Ishikawa (cell line): Measurements from ENCODE around the gene TXNL1.

Experiments used
- CEBPB ChIP-seq: IDR thresholded peaks from 2 replicates; pipeline ENCODE4 v1.6.1; 2012
- CREB1 ChIP-seq: IDR thresholded peaks from 2 replicates; pipeline ENCODE4 v1.6.1; 2012; ENCODE audit warnings: low read depth
- EGR1 ChIP-seq: IDR thresholded peaks from 2 replicates; pipeline ENCODE4 v1.6.1; 2012
- EP300 ChIP-seq: IDR thresholded peaks from 2 replicates; pipeline ENCODE4 v1.6.1; 2012; ENCODE audit warnings: borderline replicate concordance
- FOXM1 ChIP-seq: IDR thresholded peaks from 2 replicates; pipeline ENCODE4 v1.6.1; 2012; ENCODE audit warnings: low read depth, borderline replicate concordance
- NFIC ChIP-seq: IDR thresholded peaks from 2 replicates; pipeline ENCODE4 v1.6.1; 2012
- RAD21 ChIP-seq: IDR thresholded peaks from 2 replicates; pipeline ENCODE4 v1.6.1; 2012; ENCODE audit warnings: low read depth
- REST ChIP-seq: IDR thresholded peaks from 2 replicates; pipeline ENCODE4 v1.6.1; 2012; ENCODE audit warnings: low read depth, mild to moderate bottlenecking
- TAF1 ChIP-seq: IDR thresholded peaks from 2 replicates; pipeline ENCODE4 v1.6.1; 2012; ENCODE audit warnings: low read depth, mild to moderate bottlenecking
- TCF12 ChIP-seq: IDR thresholded peaks from 2 replicates; pipeline ENCODE4 v1.6.1; 2012; ENCODE audit warnings: low read depth
- TEAD4 ChIP-seq: IDR thresholded peaks from 2 replicates; pipeline ENCODE4 v1.6.1; 2012
- YY1 ChIP-seq: IDR thresholded peaks from 2 replicates; pipeline ENCODE4 v1.6.1; 2012; ENCODE audit warnings: low read depth
- ZBTB7A ChIP-seq: IDR thresholded peaks from 2 replicates; pipeline ENCODE4 v1.6.1; 2012; ENCODE audit warnings: low read depth
- TF ChIP-seq, protein P1 (sequence below): IDR thresholded peaks from 2 replicates; pipeline ENCODE4 v1.6.1; 2012
- TF ChIP-seq, protein P2 (sequence below): IDR thresholded peaks from 2 replicates; pipeline ENCODE4 v1.6.1; 2012

TXNL1 gene

DNA sequence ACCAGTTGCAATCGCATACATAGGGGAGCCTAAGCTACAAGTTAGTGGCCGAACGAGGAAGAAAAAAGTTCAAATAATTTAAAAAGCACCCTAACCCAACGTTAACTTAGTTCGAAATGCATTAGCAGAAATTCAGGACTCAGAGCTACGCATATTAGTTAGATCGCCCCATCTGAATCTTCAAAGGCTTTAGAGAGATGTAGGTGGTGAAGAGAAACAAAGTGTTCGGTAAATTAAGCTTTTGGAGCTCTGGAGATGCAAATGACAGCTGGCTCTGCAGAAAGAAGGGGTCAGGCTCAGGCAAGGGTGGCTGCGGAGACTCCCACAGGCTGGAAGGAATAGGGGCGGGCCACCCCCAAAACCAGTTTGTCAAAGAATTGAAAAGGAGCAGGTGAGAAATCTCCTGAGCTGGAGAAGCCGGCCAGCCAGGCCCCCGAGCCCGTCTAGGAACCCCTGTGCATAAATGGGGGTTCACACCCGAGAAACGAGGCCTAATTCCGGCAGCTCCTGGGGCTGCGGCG lies 621 bp downstream of the TXNL1 start:
- TF ChIP-seq NFIC (no peak), CEBPB (no peak), RAD21 (no peak), ZBTB7A (no peak), TAF1 (no peak; the same call in 1 of the 2 replicates), TCF12 (no peak), EGR1 (no peak), REST (no peak), TEAD4 (no peak), EP300 (no peak), YY1 (no peak), FOXM1 (no peak), CREB1 (no peak)
- TF ChIP-seq, protein P1, sequence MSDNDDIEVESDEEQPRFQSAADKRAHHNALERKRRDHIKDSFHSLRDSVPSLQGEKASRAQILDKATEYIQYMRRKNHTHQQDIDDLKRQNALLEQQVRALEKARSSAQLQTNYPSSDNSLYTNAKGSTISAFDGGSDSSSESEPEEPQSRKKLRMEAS, result no peak
- TF ChIP-seq, protein P2, sequence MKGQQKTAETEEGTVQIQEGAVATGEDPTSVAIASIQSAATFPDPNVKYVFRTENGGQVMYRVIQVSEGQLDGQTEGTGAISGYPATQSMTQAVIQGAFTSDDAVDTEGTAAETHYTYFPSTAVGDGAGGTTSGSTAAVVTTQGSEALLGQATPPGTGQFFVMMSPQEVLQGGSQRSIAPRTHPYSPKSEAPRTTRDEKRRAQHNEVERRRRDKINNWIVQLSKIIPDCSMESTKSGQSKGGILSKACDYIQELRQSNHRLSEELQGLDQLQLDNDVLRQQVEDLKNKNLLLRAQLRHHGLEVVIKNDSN, result no peak

GRCh38 chr18:56637176-56637575 lies 1.2 kb downstream of the TXNL1 start:
- TF ChIP-seq, protein P1, result no peak
- TF ChIP-seq TCF12 (no peak), CREB1 (no peak), TEAD4 (no peak), ZBTB7A (no peak), NFIC (no peak), EGR1 (no peak), FOXM1 (no peak), EP300 (no peak), YY1 (no peak), CEBPB (no peak), TAF1 (no peak), RAD21 (no peak), REST (no peak)
- TF ChIP-seq, protein P2, result no peak

- TF ChIP-seq, protein P1, result no peak
- TF ChIP-seq CREB1, result no peak
- TF ChIP-seq, protein P2, result no peak
- TF ChIP-seq EP300, result no peak
- TF ChIP-seq RAD21, result no peak
- no peak for TF ChIP-seq FOXM1
- no peak for TF ChIP-seq NFIC
- TF ChIP-seq TAF1, result no peak
- no peak for TF ChIP-seq CEBPB
- no peak for TF ChIP-seq EGR1
- TF ChIP-seq TEAD4, result no peak
- no peak for TF ChIP-seq ZBTB7A
- no peak for TF ChIP-seq YY1
- TF ChIP-seq TCF12, result no peak
- no peak for TF ChIP-seq REST
These were observed 3.4 kb downstream of the TXNL1 start for GRCh38 chr18:56635007-56635406.
